GM19351 (cell line): ENCODE results near the gene OR13C8.

Experiments used
- ATAC-seq: cut with Tn5 transposase; IDR thresholded peaks from one replicate; pipeline ENCODE4 v1.9.1; 2021; ENCODE audit warnings: mild to moderate bottlenecking, moderate library complexity; ENCODE audit not compliant: unreplicated experiment

Gene OR13C8

DNA sequence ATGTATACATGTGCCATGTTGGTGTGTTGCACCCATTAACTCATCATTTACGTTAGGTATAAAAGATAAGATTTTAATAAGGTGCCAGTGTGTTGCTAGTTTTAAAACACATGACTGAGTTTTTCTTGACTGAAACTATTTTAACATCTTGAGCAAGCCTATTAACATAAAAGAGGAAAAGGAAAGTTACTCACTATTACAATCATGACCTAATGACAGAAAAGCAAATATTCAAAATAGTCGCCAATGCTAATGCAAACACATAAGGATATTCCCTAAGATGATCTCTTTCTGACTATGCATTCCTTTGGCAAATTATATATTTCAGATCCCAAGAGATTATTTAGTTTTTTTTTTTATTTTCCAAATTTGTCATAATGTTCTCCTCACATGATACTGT, 42.2 kb downstream of the OR13C8 start:
- no peak for ATAC-seq

DNA sequence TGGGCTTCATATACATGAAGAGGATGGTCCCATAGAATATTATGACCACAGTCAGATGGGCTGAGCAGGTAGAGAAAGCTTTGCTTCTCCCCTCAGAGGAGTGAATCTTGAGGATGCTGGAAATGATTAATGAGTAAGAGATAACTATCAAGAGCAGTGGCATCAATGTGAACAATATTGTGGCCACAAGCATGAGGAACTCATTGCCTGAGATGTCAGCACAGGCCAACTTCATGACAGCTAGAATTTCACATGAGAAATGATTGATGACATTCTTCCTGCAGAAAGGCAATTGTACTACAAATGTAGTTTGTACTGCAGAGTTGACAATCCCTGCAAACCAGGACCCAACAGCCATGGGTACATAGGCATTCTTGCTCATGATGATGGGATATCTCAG, 48.5 kb downstream of the OR13C8 start:
- ATAC-seq = no peak

DNA sequence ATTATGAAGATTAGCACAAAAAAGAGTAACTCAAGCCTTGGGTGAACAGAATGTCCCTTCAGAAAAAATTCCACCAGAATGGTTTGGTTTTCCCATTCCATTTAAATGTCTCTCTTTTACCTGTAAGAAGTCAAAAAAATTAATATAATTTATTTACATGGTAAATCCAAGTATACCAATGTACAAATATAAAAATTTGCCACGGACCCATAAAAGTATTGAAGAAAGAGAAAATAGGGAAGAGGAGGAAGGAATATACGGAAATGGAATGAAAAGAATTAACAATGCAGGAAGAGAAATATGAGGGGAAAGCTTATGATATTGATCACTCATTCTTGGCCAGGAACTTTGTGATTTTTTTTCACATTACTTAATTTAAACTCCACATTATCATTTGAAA, 49.1 kb downstream of the OR13C8 start, which contains the start of gene OR13C9:
Gene OR13C9 (minus strand): TSS at position 101 of the 400 bp plus-strand sequence. CDS start 0 bp downstream, at position 101.
- no peak for ATAC-seq
